ENCODE results near the gene B4GALT2. TPM values are rescaled to one million over a fixed set of nuclear protein-coding genes. Genes with fewer than 3 reads are reported as not detected.

B4GALT2 gene
- total and polyA plus RNA-seq, 2 donors (not counting 3 experiments of a cell fraction or from before 2014, with no cell fraction given) = 80.0 to 103 TPM

Other genes with a start within 250 kb of the B4GALT2 start
- gene ARTN, start 45.4 kb upstream of the B4GALT2 start, total RNA-seq = 0.18 and 0.48 TPM in 2 replicates
- gene ARTN, start 45.4 kb upstream of the B4GALT2 start, polyA plus RNA-seq = 0.11 TPM in 2 replicates
- gene IPO13, start 32.3 kb upstream of the B4GALT2 start, total RNA-seq = 25.8 and 29.3 TPM in 2 replicates
- 28.9 and 32.3 TPM in 2 replicates for gene IPO13, start 32.3 kb upstream of the B4GALT2 start, polyA plus RNA-seq
- gene DPH2, start 9.2 kb upstream of the B4GALT2 start, total RNA-seq = 26.6 and 28.1 TPM in 2 replicates
- 59.1 and 59.6 TPM in 2 replicates for gene DPH2, start 9.2 kb upstream of the B4GALT2 start, polyA plus RNA-seq
- 105 and 110 TPM in 2 replicates for gene ATP6V0B, start 4.2 kb upstream of the B4GALT2 start, total RNA-seq
- 325 and 372 TPM in 2 replicates for gene ATP6V0B, start 4.2 kb upstream of the B4GALT2 start, polyA plus RNA-seq
- gene CCDC24, start 12.4 kb downstream of the B4GALT2 start, total RNA-seq = 2.2 and 2.8 TPM in 2 replicates
- 3.1 and 3.4 TPM in 2 replicates for gene CCDC24, start 12.4 kb downstream of the B4GALT2 start, polyA plus RNA-seq
- 1.3 and 1.5 TPM in 2 replicates for gene SLC6A9, start 52.3 kb downstream of the B4GALT2 start, total RNA-seq
- gene SLC6A9, start 52.3 kb downstream of the B4GALT2 start, polyA plus RNA-seq = 0.80 and 0.81 TPM in 2 replicates
- gene KLF17, start 139.6 kb downstream of the B4GALT2 start, total RNA-seq = not detected in 2 replicates
- not detected in 2 replicates for gene KLF17, start 139.6 kb downstream of the B4GALT2 start, polyA plus RNA-seq
- gene KLF18, start 162.4 kb downstream of the B4GALT2 start, total RNA-seq = not detected in 2 replicates
- gene KLF18, start 162.4 kb downstream of the B4GALT2 start, polyA plus RNA-seq = not detected in 2 replicates
- 40.9 and 42.9 TPM in 2 replicates for gene DMAP1, start 234.3 kb downstream of the B4GALT2 start, total RNA-seq
- gene DMAP1, start 234.3 kb downstream of the B4GALT2 start, polyA plus RNA-seq = 62.8 and 63.2 TPM in 2 replicates

Measured in endothelial cell of umbilical vein (primary cell).